Fibroblast of lung (primary cell): ENCODE results near the gene GABRG3. TPM values are rescaled to one million over a fixed set of nuclear protein-coding genes. Genes with fewer than 3 reads are reported as not detected.

Experiments used
- DNase-seq, 2 donors: peaks; one replicate each; pipeline versions ENCODE4 v3.0.0 to v3.0.0-alpha.2; 2010; ENCODE audit warnings: low read depth in 2 of 2
- H2AFZ ChIP-seq: 2 replicates; pipeline ENCODE4 v1.5.1; 2012; ENCODE audit warnings: low read length, control low read depth, inconsistent platforms
- H3K27ac ChIP-seq: 2 replicates; pipeline ENCODE4 v1.5.1; 2011; ENCODE audit warnings: low read length, control low read depth; ENCODE audit not compliant: insufficient read depth
- H3K27me3 ChIP-seq: 2 replicates; pipeline ENCODE4 v1.5.1; 2011; ENCODE audit warnings: mild to moderate bottlenecking, low read length; ENCODE audit not compliant: control insufficient read depth, insufficient read depth
- H3K36me3 ChIP-seq: 2 replicates; pipeline ENCODE4 v1.5.1; 2011; ENCODE audit warnings: low read length; ENCODE audit not compliant: control insufficient read depth, insufficient read depth
- H3K4me1 ChIP-seq: 2 replicates; pipeline ENCODE4 v1.5.1; 2011; ENCODE audit warnings: low read length; ENCODE audit not compliant: control insufficient read depth, insufficient read depth; ENCODE audit errors: extremely low read depth
- H3K4me2 ChIP-seq: 2 replicates; pipeline ENCODE4 v1.5.1; 2011; ENCODE audit warnings: low read length, control low read depth; ENCODE audit not compliant: insufficient read depth; ENCODE audit errors: extremely low read depth
- H3K4me3 ChIP-seq, 4 experiments: fragments of 200-600 bp in 1 of 4; sonication (generic) in 1 of 4; replicated peaks in 1 of 4; 2 replicates each; pipeline ENCODE4 v1.5.1; 2011 to 2016; ENCODE audit warnings: low read length in 4 of 4, low read depth in 3 of 4, mild to moderate bottlenecking in 3 of 4, control low read depth in 2 of 4, inconsistent platforms in 1 of 4, mixed read lengths in 1 of 4; ENCODE audit not compliant: insufficient read depth in 1 of 4; ENCODE audit errors: control extremely low read depth in 1 of 4
- H3K79me2 ChIP-seq: 2 replicates; pipeline ENCODE4 v1.5.1; 2012; ENCODE audit warnings: mild to moderate bottlenecking, low read length, inconsistent platforms; ENCODE audit not compliant: control insufficient read depth, insufficient read depth
- H3K9ac ChIP-seq: 2 replicates; pipeline ENCODE4 v1.5.1; 2011; ENCODE audit warnings: mild to moderate bottlenecking, low read length, control low read depth; ENCODE audit not compliant: insufficient read depth
- H3K9me3 ChIP-seq: 2 replicates; pipeline ENCODE4 v1.5.1; 2012; ENCODE audit warnings: low read depth, low read length; ENCODE audit not compliant: control insufficient read depth, insufficient read depth
- H4K20me1 ChIP-seq: 2 replicates; pipeline ENCODE4 v1.5.1; 2011; ENCODE audit warnings: low read length; ENCODE audit not compliant: control insufficient read depth, insufficient read depth; ENCODE audit errors: extremely low read depth
- EZH2 ChIP-seq: IDR thresholded peaks from 2 replicates; pipeline ENCODE4 v1.5.1; 2012; ENCODE audit warnings: low read length, control low read depth, mild to moderate bottlenecking; ENCODE audit errors: missing control alignments
- polyA plus RNA-seq, 2 donors: library from polyadenylated mRNA; depleted of rRNA in 1 of 2; stranded (reverse) in 1 of 2; unstranded in 1 of 2; fragments of >200 nt; gene quantifications; 2 replicates each; pipeline ENCODE4 v1.2.1, GENCODE V29; 2011 to 2012; ENCODE audit warnings: missing spikeins in 1 of 2
- total RNA-seq: library from RNA; depleted of rRNA; stranded (reverse); fragments of >200 nt; gene quantifications from 2 replicates; pipeline ENCODE4 v1.2.1, GENCODE V29; 2014
- TF ChIP-seq, protein P1 (sequence below), 2 donors: IDR thresholded peaks in 1 of 2; conservative IDR thresholded peaks in 1 of 2; 1 replicate in 1 of 2; 2 replicates in 1 of 2; pipeline ENCODE4 v1.5.1; 2011 to 2012; ENCODE audit warnings: low read length in 2 of 2, control low read depth in 1 of 2, inconsistent platforms in 1 of 2, low read depth in 1 of 2, mild to moderate bottlenecking in 1 of 2

The GABRG3 gene
- total and polyA plus RNA-seq, 2 donors (not counting 1 experiment from before 2014, with no cell fraction given) = not detected

DNA sequence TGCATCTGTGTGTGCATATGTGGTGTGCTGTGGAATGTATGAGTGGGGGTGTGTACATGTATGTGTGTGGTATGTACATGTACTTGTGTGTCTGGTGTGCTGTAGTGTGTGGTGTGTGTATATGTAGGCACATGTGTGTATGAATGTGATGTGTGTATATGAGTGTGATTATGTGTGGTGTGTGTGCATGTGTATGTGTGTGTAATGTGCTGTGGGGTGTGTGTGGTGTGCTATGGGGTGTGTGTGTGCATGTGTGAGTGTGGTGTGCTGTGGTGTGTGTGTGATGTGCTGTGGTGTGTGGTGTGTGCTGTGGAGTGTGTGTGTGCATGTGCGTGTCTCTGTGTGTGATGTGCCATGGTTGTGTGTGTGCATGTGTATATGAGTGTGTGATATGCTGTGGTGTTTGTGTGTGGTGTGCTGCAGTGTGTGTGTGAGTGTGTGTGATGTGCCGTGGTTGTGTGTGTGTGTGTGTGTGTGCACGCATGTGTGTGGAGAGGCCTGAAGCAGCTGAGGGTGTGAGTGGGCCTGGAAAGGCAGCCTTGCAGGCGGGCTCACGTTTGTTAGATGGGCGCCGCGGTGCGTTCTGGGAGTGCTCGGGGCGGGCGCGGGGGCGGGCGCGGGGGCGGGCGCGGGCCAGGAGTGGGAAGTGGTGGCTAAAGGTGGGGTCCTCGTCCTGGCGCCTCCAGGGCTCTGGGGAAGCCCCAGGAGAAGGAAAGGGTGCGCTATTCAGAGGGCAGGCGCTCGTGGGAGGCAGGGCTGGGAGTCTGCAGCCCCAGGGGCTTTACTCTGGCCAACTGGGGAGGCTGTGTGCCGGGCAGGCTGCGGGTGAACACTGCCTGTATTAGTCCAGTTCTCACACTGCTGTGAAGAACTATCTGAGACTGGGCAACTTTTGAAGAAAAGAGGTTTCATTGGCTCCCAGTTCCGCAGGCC, 116.9 kb downstream of the GABRG3 start:
- Histone ChIP-seq H3K4me3 (no peak overlapping the region), H3K27me3 (no peaks in the 10 kb centered on the region), H3K27ac (no peak overlapping the region), H3K4me2 (no peak overlapping the region), H3K79me2 (no peaks in the 10 kb centered on the region), H3K9me3 (no peaks in the 10 kb centered on the region), H2AFZ (no peak overlapping the region), H3K9ac (no peak overlapping the region), H3K4me1 (no peaks in the 10 kb centered on the region), H3K36me3 (no peaks in the 10 kb centered on the region), H4K20me1 (no peaks in the 10 kb centered on the region)
- no peak for TF ChIP-seq EZH2
- TF ChIP-seq, protein P1, sequence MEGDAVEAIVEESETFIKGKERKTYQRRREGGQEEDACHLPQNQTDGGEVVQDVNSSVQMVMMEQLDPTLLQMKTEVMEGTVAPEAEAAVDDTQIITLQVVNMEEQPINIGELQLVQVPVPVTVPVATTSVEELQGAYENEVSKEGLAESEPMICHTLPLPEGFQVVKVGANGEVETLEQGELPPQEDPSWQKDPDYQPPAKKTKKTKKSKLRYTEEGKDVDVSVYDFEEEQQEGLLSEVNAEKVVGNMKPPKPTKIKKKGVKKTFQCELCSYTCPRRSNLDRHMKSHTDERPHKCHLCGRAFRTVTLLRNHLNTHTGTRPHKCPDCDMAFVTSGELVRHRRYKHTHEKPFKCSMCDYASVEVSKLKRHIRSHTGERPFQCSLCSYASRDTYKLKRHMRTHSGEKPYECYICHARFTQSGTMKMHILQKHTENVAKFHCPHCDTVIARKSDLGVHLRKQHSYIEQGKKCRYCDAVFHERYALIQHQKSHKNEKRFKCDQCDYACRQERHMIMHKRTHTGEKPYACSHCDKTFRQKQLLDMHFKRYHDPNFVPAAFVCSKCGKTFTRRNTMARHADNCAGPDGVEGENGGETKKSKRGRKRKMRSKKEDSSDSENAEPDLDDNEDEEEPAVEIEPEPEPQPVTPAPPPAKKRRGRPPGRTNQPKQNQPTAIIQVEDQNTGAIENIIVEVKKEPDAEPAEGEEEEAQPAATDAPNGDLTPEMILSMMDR (conservative IDR thresholded peaks at IDR 0.05 in 1 of 2, IDR thresholded peaks at IDR 0.05 in 1 of 2; ENCODE audit: low read depth in 1 of 2, low read length in 2 of 2) = no peak
- no peak for DNase-seq

- Histone ChIP-seq H3K79me2 (no peaks in the 10 kb centered on the region), H3K9ac (no peak overlapping the region), H3K4me1 (no peaks in the 10 kb centered on the region), H3K9me3 (no peaks in the 10 kb centered on the region), H3K36me3 (no peaks in the 10 kb centered on the region), H3K4me2 (no peak overlapping the region), H3K27ac (no peak overlapping the region), H4K20me1 (no peaks in the 10 kb centered on the region), H3K4me3 (no peak overlapping the region), H3K27me3 (no peaks in the 10 kb centered on the region), H2AFZ (no peak overlapping the region)
- DNase-seq = no peak
- no peak for TF ChIP-seq EZH2
- TF ChIP-seq, protein P1 (conservative IDR thresholded peaks at IDR 0.05 in 1 of 2, IDR thresholded peaks at IDR 0.05 in 1 of 2; ENCODE audit: low read depth in 1 of 2, low read length in 2 of 2) = no peak
Measured at GRCh38 chr15:27088584-27089232, 117.7 kb downstream of the GABRG3 start.

DNA sequence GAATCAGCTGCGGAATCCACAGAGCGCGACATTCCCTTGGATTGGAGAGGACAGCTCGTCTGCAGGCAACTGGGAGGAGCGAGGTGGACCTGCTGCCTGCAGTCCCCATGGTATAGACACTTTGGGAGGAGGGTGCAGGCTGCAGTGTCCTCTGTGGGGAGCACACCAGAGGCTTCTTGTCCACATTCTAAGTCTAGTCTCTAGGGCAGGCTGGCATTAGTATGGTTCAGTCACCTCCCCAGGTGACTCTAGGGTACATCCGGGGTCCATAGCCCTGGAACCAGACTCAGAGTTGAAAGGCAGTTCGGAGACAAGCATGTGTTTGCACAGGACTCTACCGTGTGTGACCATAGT, 118.2 kb downstream of the GABRG3 start:
- TF ChIP-seq, protein P1 (conservative IDR thresholded peaks at IDR 0.05 in 1 of 2, IDR thresholded peaks at IDR 0.05 in 1 of 2; ENCODE audit: low read depth in 1 of 2, low read length in 2 of 2) = no peak
- no peak for TF ChIP-seq EZH2
- no peak overlapping the region for H3K27ac ChIP-seq
- no peak overlapping the region for H3K4me2 ChIP-seq
- H3K9ac ChIP-seq = no peak overlapping the region
- no peaks in the 10 kb centered on the region for H4K20me1 ChIP-seq
- H3K36me3 ChIP-seq = no peaks in the 10 kb centered on the region
- no peaks in the 10 kb centered on the region for H3K27me3 ChIP-seq
- H3K79me2 ChIP-seq = no peaks in the 10 kb centered on the region
- no peaks in the 10 kb centered on the region for H3K4me1 ChIP-seq
- no peak for DNase-seq
- H3K9me3 ChIP-seq = no peaks in the 10 kb centered on the region
- no peak overlapping the region for H2AFZ ChIP-seq
- no peak overlapping the region for H3K4me3 ChIP-seq
